Right kidney (tissue), 1 donor: Measurements from ENCODE around the gene PRG2.
"Not testable (repeated sequence)": the region's sequence is repeated elsewhere in the genome, so short reads cannot be mapped to it uniquely, and the experiment has no call there.

Experiments used
- DNase-seq: peaks from one replicate; pipeline ENCODE4 v3.0.0-alpha.2; 2016

PRG2 gene

GRCh38 chr11:57368106-57368844 lies 22.2 kb downstream of the PRG2 start:
- no peak for DNase-seq

DNA sequence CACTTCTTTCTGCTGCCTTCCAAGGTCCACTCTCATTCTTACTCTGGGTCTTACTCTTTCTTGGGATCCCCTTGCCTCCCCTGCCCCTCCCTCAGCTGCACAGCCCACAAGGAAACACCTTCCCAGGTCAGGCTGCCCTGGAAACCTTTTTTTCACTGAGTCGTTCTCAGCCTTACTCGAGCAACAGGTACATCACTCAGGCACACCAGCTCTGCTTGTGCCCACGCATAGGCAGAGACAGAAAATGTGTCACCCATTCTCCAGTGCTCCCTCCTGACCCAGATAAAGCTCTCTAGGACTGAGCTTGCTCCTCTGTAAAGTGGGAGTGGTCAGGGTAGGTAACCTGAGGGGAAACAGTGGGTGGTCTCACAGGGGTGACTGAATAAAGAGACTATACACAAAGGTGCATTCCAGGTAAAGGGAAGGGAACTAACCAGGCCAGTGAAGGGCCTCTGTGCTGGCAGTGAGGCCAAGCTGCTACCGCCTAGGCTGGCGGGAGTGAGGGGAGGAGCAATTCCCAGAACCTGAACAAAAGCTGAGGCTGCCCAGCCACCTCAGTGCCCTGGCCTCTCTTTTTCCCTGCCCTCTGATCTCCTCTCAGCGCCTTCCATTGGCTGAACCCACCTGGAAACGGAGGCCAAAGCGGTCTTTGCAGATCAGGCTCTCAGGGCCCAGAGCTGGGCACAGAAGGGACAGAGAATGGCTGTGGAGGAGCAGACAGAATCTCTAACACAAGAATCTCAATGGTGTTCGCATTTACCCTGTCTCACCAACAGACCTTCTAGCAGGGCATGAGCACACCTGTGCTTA lies 25.4 kb downstream of the PRG2 start:
- DNase-seq, result no peak

DNA sequence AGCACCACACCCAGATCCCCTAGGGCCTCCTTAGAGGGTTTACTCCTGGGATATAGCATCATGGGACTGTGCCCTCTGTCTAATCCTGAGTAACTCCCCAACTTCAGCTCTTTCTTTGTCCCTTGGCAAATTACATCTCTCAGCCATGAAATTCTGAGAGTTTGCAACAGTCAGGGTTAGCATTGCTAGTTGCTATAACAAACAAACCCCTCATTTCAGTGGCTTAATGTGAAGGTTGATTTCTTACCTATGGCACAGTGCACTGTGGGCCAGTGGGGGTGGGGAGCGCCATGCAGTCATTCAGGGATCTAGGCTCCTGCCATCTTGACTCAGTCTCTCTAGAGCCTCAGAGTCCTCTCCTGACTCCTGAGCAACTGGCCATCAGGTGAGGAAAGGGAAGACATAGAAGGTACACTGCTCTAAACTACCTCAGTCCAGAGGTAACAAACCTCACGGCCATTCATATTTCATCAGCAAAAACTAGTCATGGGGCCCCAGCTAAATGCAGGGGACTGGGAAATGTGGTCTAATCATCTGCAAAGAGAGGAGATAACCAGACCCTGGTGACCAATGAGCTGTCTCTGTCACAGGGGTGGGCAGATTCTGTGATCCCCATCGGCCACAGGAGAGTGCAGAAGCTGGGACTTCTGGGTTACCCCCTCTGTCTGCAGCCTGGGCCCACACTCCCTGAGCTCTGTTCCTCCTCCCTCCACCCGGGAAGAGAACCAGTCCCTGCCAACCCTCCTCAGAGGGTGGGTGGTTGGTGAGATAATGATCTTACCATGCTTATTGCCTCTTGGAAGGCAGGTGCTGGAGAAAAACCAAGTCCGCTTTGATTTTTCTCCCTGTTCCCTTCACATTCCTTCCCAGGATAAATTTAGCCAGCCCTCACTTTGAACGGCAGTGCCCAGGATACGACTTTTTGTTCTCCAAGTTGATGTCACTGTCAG lies 27.0 kb downstream of the PRG2 start:
- DNase-seq, result no peak

GRCh38 chr11:57361926-57362325 lies 28.5 kb downstream of the PRG2 start:
- no peak for DNase-seq

DNA sequence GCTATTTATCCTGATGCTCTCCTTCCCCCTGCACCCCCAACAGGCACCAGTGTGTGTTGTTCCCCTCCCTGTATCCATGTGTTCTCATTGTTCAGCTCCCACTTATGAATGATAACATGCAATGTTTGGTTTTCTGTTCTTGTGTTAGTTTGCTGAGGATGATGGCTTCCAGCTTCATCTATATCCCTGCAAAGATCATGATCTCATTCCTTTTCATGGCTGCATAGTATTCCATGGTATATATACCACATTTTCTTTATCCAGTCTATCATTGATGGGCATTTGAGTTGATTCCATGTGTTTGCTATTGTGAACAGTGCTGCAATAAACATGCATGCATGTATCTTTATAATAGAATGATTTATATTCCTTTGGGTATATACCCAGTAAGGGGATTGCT lies 29.0 kb downstream of the PRG2 start:
- not testable (repeated sequence) for DNase-seq

DNA sequence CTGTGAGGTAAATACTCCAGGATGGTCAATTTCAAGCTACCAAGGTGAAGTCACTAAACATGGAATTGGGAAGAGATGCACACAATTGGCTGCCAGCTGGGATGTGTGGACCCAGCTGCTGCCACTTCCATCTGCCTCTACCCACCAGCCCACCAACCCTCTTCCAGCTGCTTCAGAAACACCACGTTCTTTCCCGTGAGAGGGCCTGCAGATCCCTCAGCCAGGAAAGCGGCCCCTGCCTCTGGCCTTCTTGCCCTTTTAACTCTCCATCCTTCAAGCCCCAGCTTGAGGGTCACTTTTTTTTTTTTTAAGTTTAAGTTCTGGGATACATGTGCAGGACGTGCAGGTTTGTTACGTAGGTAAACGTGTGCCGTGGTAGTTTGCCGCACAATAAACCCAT lies 29.5 kb downstream of the PRG2 start:
- no peak for DNase-seq

DNA sequence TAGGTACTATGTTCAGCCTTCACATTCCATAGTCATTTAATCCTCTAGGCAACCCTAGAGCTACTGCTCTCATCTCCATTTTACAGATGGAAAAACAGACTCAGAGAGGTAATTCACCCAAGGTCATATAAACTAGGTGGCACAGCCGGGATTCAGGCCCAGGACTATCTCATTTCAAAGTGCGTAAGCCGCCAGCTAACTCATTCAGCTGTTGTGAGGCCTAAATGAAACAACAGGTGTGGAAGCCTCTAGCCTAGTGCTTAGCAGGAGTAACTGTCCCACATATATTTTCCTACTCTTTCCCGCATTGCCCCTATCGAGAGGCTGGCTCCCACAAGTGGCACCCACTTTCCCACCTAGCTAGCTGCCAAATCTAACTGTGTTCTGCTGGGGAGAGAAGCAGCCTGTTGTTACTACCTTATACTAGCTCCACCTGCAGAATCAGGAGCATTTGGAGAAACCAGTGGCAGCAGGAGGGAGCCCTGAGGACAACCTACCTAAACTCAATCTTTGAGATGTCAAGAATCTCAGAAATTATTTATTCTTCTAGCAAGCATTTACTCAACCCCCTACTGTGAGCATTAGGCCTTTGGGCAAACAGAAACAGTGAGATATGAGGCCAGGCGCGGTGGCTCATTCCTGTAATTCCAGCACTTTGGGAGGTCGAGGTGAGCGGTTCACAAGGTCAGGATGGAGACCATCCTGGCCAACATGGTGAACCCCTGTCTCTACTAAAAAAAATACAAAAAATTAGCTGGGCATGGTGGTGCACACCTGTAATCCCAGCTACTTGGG lies 30.4 kb downstream of the PRG2 start:
- DNase-seq, result no peak

DNA sequence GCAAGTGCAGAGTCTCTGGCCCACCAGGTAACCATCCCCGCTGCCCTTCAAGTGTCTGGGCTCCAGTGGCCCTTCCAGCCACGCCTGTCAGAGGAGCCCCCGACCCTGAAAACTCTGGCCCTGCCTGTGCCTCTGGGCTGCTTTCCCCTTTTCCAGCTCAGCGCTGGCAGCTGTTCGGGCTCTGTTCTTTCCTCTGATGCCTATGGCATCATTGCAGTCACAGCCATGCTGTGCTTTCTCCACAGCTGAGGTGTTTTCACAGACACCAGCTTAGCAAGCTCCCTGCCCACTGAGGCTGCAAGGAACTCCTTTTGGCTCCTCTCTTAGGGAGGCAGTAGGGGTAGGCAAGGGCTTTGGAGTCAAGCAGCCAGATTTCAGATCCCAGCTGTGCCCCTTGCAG lies 31.1 kb downstream of the PRG2 start:
- DNase-seq, result no peak

DNA sequence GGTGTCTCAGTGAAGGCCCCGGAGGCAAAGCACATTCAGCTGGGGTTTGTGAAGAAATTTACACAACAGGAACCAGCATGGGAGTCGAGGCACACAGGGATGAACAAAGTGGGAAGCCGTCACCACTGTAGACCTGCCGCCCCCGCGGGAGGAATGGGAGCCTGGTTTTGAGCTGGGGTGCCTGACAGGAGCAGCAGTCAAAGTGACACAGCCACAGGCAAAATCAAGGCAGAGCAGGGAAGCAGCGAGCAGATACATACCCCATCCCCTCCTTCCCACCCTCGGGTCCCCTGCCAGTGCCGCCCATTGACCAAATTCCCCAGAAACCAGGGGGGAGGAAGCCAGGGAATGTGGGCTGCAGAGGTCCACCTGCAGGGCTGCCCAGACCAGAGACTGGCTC lies 31.5 kb downstream of the PRG2 start:
- no peak for DNase-seq

DNA sequence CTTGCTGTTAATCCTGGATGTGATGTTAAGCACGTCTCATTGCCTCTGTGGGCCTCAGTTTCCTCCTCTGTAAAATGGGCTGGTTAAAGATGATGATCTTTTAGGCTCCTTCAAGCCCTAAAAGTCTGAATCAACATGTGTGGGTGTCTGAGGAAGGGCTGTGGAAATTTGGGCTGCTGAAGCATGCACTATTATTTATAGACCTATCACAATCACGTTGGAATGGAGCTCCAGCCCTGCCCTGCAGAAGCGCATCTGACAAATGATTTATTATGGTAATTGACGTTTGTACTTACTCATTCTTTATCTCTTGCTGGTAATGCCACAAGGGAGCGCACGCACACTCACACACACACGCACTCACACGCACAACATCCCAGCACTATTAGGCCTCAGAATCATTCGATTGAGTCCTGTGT lies 31.9 kb downstream of the PRG2 start:
- DNase-seq, result no peak

DNA sequence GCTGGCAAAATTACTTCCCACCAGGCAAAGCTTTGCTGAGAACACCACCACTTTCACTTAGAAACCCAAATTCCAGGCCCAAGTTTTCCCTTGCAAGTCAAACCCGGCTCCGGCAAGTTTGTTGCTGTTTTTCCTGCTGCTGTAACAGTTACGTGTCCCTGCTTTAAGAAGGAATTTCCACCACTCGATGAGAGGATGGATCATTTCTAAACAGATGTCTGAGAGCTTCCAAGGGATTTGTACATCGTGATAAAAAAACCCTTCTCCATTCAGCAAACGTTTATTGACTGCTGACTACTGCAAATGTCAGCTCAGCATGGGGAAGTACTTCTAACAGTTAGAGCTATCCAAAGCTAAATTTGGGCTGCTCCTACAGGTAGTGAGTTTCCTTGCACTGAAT lies 32.6 kb downstream of the PRG2 start:
- DNase-seq, result no peak

GRCh38 chr11:57357310-57357709 lies 33.1 kb downstream of the PRG2 start:
- DNase-seq, result no peak

GRCh38 chr11:57356268-57356667 lies 34.2 kb downstream of the PRG2 start:
- no peak for DNase-seq

DNA sequence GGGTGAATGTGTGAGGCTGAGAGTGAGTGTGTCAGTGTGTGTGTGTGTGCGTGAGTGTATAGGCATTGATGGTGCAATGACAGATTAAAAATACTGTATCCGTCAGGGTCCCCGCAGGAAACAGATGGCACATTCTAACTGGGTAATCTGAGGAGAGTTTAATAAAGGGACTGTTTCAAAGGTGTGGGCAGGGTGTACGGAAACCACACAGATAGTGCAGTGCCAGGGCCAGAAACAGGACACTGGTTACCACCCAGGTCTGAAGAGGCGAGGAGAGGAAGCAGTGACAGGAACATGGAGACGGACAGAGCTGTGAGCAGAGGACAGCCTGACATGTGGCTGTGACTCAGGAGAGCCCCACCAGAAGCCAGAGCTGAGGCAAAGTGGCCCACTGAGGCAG lies 35.8 kb downstream of the PRG2 start:
- DNase-seq, result no peak

- no peak for DNase-seq
Measured at GRCh38 chr11:57353852-57354251, 36.6 kb downstream of the PRG2 start.

DNA sequence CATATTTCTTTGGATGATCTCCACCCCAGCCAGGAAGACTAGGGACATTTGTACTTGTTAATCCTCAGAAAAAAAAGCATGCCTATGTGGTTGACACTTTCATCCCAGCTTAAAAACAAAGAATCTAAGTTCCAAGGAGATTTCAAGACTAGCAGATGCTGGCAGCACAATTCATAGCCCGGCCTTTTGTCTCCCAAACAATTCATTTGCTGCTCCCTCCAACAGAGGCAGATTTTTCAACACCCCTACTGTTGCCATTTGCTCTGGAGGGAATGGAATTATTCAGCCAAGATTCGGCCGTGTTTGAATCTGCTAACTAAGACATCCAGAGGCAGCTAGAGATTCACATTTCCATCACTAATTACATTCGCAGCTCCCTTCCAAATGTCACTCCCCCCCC lies 37.0 kb downstream of the PRG2 start:
- DNase-seq, result no peak

GRCh38 chr11:57353036-57353435 lies 37.4 kb downstream of the PRG2 start:
- DNase-seq, result no peak

DNA sequence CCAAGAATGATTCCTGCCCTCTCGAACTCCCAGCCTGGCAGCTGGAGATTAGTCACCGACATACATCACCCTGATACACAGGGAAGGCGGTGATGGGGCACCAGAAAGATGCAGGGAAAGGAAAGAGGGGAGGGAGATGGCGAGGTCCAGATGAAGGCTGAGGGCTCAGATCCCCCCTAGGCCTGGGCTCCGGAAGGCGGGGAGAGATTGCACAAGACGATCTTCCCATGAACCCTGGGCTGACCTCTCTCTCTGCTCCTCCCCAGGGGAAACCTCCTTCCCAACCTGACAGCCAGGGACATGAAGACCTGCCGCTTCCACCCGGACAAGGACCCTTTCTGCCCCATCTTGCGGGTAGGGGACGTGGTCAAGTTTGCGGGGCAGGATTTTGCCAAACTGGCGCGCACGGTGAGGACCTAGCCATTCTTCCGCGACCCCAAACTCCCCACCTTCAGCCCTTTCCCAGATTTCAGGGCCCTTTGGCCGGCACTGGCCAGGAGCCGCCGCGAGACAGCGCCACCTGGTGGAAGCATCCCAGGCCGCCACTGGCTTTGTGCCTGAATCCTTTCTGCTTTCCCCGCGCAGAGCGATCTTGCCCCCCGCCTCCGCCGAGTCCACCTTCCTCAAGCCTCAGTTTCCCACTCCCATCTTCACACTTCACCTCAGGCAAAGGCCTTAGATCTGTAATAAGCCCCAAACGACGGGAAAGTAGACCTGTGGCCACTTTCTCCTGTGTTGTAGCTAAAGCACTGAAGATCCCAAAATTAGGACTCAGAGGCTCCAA lies 40.8 kb downstream of the PRG2 start:
- peak; percentile 67 for DNase-seq

GRCh38 chr11:57348636-57349313 lies 41.7 kb downstream of the PRG2 start:
- DNase-seq, result no peak

DNA sequence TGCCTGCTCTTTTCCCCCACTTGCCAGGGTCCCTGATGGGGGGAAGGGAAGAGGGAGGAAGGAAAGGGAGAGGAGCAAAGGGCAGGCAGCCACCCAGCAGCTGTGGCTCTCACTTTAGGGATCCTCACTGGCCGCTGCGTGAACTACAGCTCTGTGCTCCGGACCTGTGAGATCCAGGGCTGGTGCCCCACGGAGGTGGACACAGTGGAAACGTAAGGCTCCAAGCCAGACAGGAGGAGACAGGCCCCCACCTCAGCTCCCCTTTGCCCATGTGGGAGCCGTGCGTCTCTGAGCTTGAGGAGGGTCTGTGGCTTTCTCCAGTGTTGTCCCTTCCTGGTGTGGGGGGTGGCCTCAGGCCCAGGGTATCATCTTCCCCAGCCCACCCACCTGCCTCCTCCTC lies 42.4 kb downstream of the PRG2 start:
- DNase-seq, result no peak

- DNase-seq, result no peak
Measured at GRCh38 chr11:57347336-57347735, 43.1 kb downstream of the PRG2 start.
